Measurements from ENCODE around the gene SCUBE1.

DNA sequence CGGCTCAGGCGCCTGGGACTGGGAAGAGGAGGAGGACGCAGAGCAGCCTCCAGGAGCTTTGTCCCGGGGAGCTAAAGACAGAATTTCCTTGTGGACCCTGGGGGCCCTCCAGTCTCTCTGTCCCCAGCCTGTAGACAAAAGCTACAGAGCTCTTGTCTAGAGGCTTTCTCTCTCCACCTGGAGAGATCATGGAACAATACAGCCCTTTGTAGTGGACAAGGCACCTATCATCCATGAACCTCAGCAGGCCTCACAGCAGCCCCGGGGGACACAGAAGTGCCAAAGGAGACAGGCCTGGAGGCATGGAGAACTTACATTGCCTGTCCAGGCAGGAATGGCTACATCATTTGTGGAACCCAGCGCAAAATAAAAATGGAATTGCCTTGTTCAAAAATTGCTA is 100.5 kb downstream of the SCUBE1 start:
- TF ChIP-seq, protein P1, sequence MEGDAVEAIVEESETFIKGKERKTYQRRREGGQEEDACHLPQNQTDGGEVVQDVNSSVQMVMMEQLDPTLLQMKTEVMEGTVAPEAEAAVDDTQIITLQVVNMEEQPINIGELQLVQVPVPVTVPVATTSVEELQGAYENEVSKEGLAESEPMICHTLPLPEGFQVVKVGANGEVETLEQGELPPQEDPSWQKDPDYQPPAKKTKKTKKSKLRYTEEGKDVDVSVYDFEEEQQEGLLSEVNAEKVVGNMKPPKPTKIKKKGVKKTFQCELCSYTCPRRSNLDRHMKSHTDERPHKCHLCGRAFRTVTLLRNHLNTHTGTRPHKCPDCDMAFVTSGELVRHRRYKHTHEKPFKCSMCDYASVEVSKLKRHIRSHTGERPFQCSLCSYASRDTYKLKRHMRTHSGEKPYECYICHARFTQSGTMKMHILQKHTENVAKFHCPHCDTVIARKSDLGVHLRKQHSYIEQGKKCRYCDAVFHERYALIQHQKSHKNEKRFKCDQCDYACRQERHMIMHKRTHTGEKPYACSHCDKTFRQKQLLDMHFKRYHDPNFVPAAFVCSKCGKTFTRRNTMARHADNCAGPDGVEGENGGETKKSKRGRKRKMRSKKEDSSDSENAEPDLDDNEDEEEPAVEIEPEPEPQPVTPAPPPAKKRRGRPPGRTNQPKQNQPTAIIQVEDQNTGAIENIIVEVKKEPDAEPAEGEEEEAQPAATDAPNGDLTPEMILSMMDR (conservative IDR thresholded peaks at IDR 0.05), result no peak
- TF ChIP-seq EZH2 (IDR thresholded peaks at IDR 0.05; ENCODE audit: low read depth), result no peak

Data from PC-9 (cell line).